Activated CD4-positive, alpha-beta T cell treated with anti-CD3 and anti-CD28 coated beads for 36 hours (primary cell): ENCODE data around the gene ADARB2. TPM values are rescaled to one million over a fixed set of nuclear protein-coding genes. Genes with fewer than 3 reads are reported as not detected.
"Not testable (repeated sequence)": the region's sequence is repeated elsewhere in the genome, so short reads cannot be mapped to it uniquely, and the experiment has no call there.

Source experiments
- ATAC-seq: fragments of 200-7000 bp; cut with Tn5 transposase; one replicate; pipeline ENCODE4 v1.10.0; 2021; ENCODE audit warnings: mild to moderate bottlenecking, moderate library complexity
- CTCF ChIA-PET: fragments of 350-600 bp; sonication (Branson Sonifier 250); formaldehyde crosslinking; loops from one replicate; lab custom pipeline; 2021; ENCODE audit warnings: antibody characterized with exemption; lab: Charles Lee
- POLR2A ChIA-PET: fragments of 350-600 bp; sonication (Branson Sonifier 250); formaldehyde crosslinking; loops from one replicate; lab custom pipeline; 2021; ENCODE audit warnings: antibody characterized with exemption, inconsistent platforms; lab: Charles Lee
- DNase-seq: peaks from one replicate; pipeline ENCODE4 v3.0.0-alpha.2; 2020
- H3K27ac Mint-ChIP-seq: one replicate; pipeline ENCODE4 v1.8.0; 2021; ENCODE audit warnings: mixed read lengths
- H3K27me3 Mint-ChIP-seq: one replicate; pipeline ENCODE4 v1.8.0; 2021; ENCODE audit warnings: mixed read lengths
- H3K36me3 Mint-ChIP-seq: one replicate; pipeline ENCODE4 v1.8.0; 2021; ENCODE audit warnings: low read depth, mixed read lengths
- H3K4me1 Mint-ChIP-seq: one replicate; pipeline ENCODE4 v1.8.0; 2021; ENCODE audit warnings: mixed read lengths
- H3K4me3 Mint-ChIP-seq: one replicate; pipeline ENCODE4 v1.8.0; 2021; ENCODE audit warnings: mild to moderate bottlenecking, moderate library complexity, mixed read lengths
- H3K9me3 Mint-ChIP-seq: one replicate; pipeline ENCODE4 v1.8.0; 2021; ENCODE audit warnings: low read depth, mixed read lengths
- intact Hi-C, 2 experiments: fragments of 100-400 bp; cut with DNase I in 1 of 2; cut with micrococcal nuclease in 1 of 2; formaldehyde crosslinking; loops; one replicate each; pipeline versions ENCODE4 v1.14.2 to v1.15.1; 2022 to 2024; cut with DNase I, micrococcal nuclease
- total RNA-seq, 2 experiments: library from RNA; stranded (reverse); gene quantifications; one replicate each; pipeline ENCODE4 v1.2.3, GENCODE V29; 2021

The ADARB2 gene
- total RNA-seq, 2 experiments from 2014 or later = not detected

- H3K9me3 Mint-ChIP-seq, H3K4me3 Mint-ChIP-seq, POLR2A ChIA-PET, DNase-seq, H3K27ac Mint-ChIP-seq, intact Hi-C loops, ATAC-seq, H3K36me3 Mint-ChIP-seq, CTCF ChIA-PET, H3K4me1 Mint-ChIP-seq: not testable (repeated sequence)
- H3K27me3 Mint-ChIP-seq = peaks cover 16% of the 10 kb centered on the region
Observed at GRCh38 chr10:1459664-1460063, 277.7 kb downstream of the ADARB2 start.

GRCh38 chr10:1454951-1455350, 282.4 kb downstream of the ADARB2 start:
- Mint-ChIP-seq H3K4me1 (peaks cover 3% of the 10 kb centered on the region), H3K27ac (no peak overlapping the region), H3K27me3 (peaks cover 23% of the 10 kb centered on the region), H3K4me3 (no peak overlapping the region), H3K36me3 (no peaks in the 10 kb centered on the region), H3K9me3 (no peaks in the 10 kb centered on the region)
- no peak for DNase-seq
- no peak for ATAC-seq
- intact Hi-C loops = no loop called here
- CTCF ChIA-PET = no interaction called here
- POLR2A ChIA-PET = no interaction called here

GRCh38 chr10:1454428-1454827, 282.9 kb downstream of the ADARB2 start:
- ChIA-PET POLR2A (no interaction called here), CTCF (no interaction called here)
- Mint-ChIP-seq H3K4me3 (no peak overlapping the region), H3K27me3 (peaks cover 23% of the 10 kb centered on the region), H3K4me1 (peaks cover 3% of the 10 kb centered on the region), H3K27ac (no peak overlapping the region), H3K36me3 (no peaks in the 10 kb centered on the region), H3K9me3 (no peaks in the 10 kb centered on the region)
- DNase-seq (peak; percentile 39), ATAC-seq (peak; percentile 68)
- intact Hi-C loops = no loop called here

- Mint-ChIP-seq H3K4me1 (peaks cover 3% of the 10 kb centered on the region), H3K36me3 (no peaks in the 10 kb centered on the region), H3K27ac (no peak overlapping the region), H3K4me3 (no peak overlapping the region), H3K9me3 (no peaks in the 10 kb centered on the region), H3K27me3 (peaks cover 24% of the 10 kb centered on the region)
- ATAC-seq (no peak), DNase-seq (no peak)
- intact Hi-C loops = no loop called here
- ChIA-PET POLR2A (no interaction called here), CTCF (interaction anchor here (0.7 kb wide), 1 partner anchor 1347 kb away, joined by 3 read pairs; no protein-coding TSS in a partner anchor)
Observed at GRCh38 chr10:1452777-1453176, 284.5 kb downstream of the ADARB2 start.

- H3K9me3 Mint-ChIP-seq = no peaks in the 10 kb centered on the region
- no peak for DNase-seq
- ATAC-seq = no peak
- no peak overlapping the region for H3K4me3 Mint-ChIP-seq
- intact Hi-C loops = no loop called here
- ChIA-PET CTCF (interaction anchor here (0.7 kb wide), 1 partner anchor 1348 kb away, joined by 3 read pairs; no protein-coding TSS in a partner anchor), POLR2A (no interaction called here)
- peaks cover 20% of the 10 kb centered on the region for H3K27me3 Mint-ChIP-seq
- no peaks in the 10 kb centered on the region for H3K36me3 Mint-ChIP-seq
- no peak overlapping the region for H3K27ac Mint-ChIP-seq
- H3K4me1 Mint-ChIP-seq = peaks cover 3% of the 10 kb centered on the region
Observed at GRCh38 chr10:1451941-1452340, 285.4 kb downstream of the ADARB2 start.

GRCh38 chr10:1451362-1451888, 285.9 kb downstream of the ADARB2 start:
- H3K9me3 Mint-ChIP-seq = no peaks in the 10 kb centered on the region
- CTCF ChIA-PET = no interaction called here
- ATAC-seq (no peak), DNase-seq (no peak)
- H3K27ac Mint-ChIP-seq = no peak overlapping the region
- peaks cover 3% of the 10 kb centered on the region for H3K4me1 Mint-ChIP-seq
- intact Hi-C loops = no loop called here
- H3K4me3 Mint-ChIP-seq = no peak overlapping the region
- H3K27me3 Mint-ChIP-seq = peaks cover 20% of the 10 kb centered on the region
- no peaks in the 10 kb centered on the region for H3K36me3 Mint-ChIP-seq
- POLR2A ChIA-PET = no interaction called here

GRCh38 chr10:1449572-1450205, 287.6 kb downstream of the ADARB2 start:
- no peak overlapping the region for H3K27ac Mint-ChIP-seq
- no peak for ATAC-seq
- no peak overlapping the region for H3K4me3 Mint-ChIP-seq
- ChIA-PET POLR2A (no interaction called here), CTCF (interaction anchor here (1.3 kb wide), 1 partner anchor 28 kb away, joined by 3 read pairs; no protein-coding TSS in a partner anchor)
- intact Hi-C loops = no loop called here
- H3K9me3 Mint-ChIP-seq = no peaks in the 10 kb centered on the region
- peaks cover 20% of the 10 kb centered on the region for H3K27me3 Mint-ChIP-seq
- no peak for DNase-seq
- no peaks in the 10 kb centered on the region for H3K36me3 Mint-ChIP-seq
- H3K4me1 Mint-ChIP-seq = peaks cover 3% of the 10 kb centered on the region

- CTCF ChIA-PET = no interaction called here
Observed at GRCh38 chr10:1449021-1449420, 288.3 kb downstream of the ADARB2 start.

GRCh38 chr10:1448252-1448930, 288.9 kb downstream of the ADARB2 start:
- no peak overlapping the region for H3K4me3 Mint-ChIP-seq
- intact Hi-C loops = no loop called here
- no peaks in the 10 kb centered on the region for H3K36me3 Mint-ChIP-seq
- no peaks in the 10 kb centered on the region for H3K9me3 Mint-ChIP-seq
- ChIA-PET POLR2A (no interaction called here), CTCF (interaction anchor here (1.3 kb wide), 1 partner anchor 12 kb away, joined by 3 read pairs; no protein-coding TSS in a partner anchor)
- H3K4me1 Mint-ChIP-seq = no peaks in the 10 kb centered on the region
- peaks cover 15% of the 10 kb centered on the region for H3K27me3 Mint-ChIP-seq
- DNase-seq (no peak), ATAC-seq (no peak)
- no peak overlapping the region for H3K27ac Mint-ChIP-seq

More at GRCh38 chr10:1449021-1449420, 288.3 kb downstream of the ADARB2 start:
- Mint-ChIP-seq H3K4me1 (no peaks in the 10 kb centered on the region), H3K9me3 (no peaks in the 10 kb centered on the region), H3K4me3 (no peak overlapping the region), H3K27me3 (peaks cover 15% of the 10 kb centered on the region), H3K27ac (no peak overlapping the region), H3K36me3 (no peaks in the 10 kb centered on the region)
- no peak for ATAC-seq
- DNase-seq = no peak
- POLR2A ChIA-PET = no interaction called here
- intact Hi-C loops = no loop called here

GRCh38 chr10:1444826-1445225, 292.5 kb downstream of the ADARB2 start:
- DNase-seq (no peak), ATAC-seq (no peak)
- intact Hi-C loops = no loop called here
- H3K4me1 Mint-ChIP-seq = no peaks in the 10 kb centered on the region
- H3K36me3 Mint-ChIP-seq = no peaks in the 10 kb centered on the region
- no peaks in the 10 kb centered on the region for H3K9me3 Mint-ChIP-seq
- no peak overlapping the region for H3K4me3 Mint-ChIP-seq
- peaks cover 4% of the 10 kb centered on the region for H3K27me3 Mint-ChIP-seq
- CTCF ChIA-PET = no interaction called here
- no peak overlapping the region for H3K27ac Mint-ChIP-seq
- POLR2A ChIA-PET = no interaction called here

- ChIA-PET POLR2A (no interaction called here), CTCF (interaction anchor here (2.1 kb wide), 1 partner anchor 20 kb away, joined by 8 read pairs; no protein-coding TSS in a partner anchor)
- Mint-ChIP-seq H3K4me1 (no peaks in the 10 kb centered on the region), H3K36me3 (no peaks in the 10 kb centered on the region), H3K4me3 (no peak overlapping the region), H3K27ac (no peak overlapping the region), H3K9me3 (no peaks in the 10 kb centered on the region), H3K27me3 (peaks cover 5% of the 10 kb centered on the region)
- intact Hi-C loops = no loop called here
- DNase-seq (no peak), ATAC-seq (no peak)
Observed at GRCh38 chr10:1440897-1441296, 296.4 kb downstream of the ADARB2 start.
